ENCODE measurements around the gene HEBP2. TPM values are rescaled to one million over a fixed set of nuclear protein-coding genes. Genes with fewer than 3 reads are reported as not detected.
A peak's percentile ranks its signal among the peaks of the same experiment; 100 is the strongest.

The HEBP2 gene
- total RNA-seq, 1 donor from 2014 or later = 40.5 TPM

DNA sequence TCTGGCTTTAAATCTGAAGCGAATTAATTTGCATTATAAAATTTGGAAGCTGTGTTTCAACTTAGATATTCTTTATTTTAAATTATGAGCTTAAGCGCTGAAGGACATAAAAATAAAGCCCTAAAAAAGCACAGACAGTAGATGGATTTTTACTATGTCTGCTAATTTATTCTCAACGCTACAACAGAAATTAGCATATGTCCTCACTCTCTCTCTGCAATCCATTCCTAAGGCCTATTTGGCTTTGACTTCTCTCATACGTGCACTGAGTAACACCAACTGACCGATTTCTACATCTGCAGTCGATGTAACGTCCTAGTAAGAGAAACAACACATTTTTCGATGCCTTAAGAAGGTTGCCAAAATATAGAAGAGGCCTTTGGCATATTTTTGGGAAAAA lies 23.7 kb downstream of the HEBP2 start:
- Mint-ChIP-seq H3K4me3 (ENCODE audit: unreplicated experiment) (no peak overlapping the region), H3K4me1 (ENCODE audit: low read depth, unreplicated experiment) (no peaks in the 10 kb centered on the region), H3K27ac (ENCODE audit: unreplicated experiment) (no peak overlapping the region), H3K36me3 (ENCODE audit: low read depth, unreplicated experiment) (peaks cover 7% of the 10 kb centered on the region), H3K9me3 (ENCODE audit: unreplicated experiment) (no peaks in the 10 kb centered on the region), H3K27me3 (ENCODE audit: low read depth, unreplicated experiment) (no peaks in the 10 kb centered on the region)
- H3K9me3 ChIP-seq (ENCODE audit: insufficient read depth, low read depth, low read length) = no peaks in the 10 kb centered on the region
- H3K4me2 ChIP-seq (ENCODE audit: low read length) = no peak overlapping the region
- TF ChIP-seq EZH2 (IDR thresholded peaks at IDR 0.05; ENCODE audit: insufficient read depth, low read length) = no peak
- TF ChIP-seq, protein P1, sequence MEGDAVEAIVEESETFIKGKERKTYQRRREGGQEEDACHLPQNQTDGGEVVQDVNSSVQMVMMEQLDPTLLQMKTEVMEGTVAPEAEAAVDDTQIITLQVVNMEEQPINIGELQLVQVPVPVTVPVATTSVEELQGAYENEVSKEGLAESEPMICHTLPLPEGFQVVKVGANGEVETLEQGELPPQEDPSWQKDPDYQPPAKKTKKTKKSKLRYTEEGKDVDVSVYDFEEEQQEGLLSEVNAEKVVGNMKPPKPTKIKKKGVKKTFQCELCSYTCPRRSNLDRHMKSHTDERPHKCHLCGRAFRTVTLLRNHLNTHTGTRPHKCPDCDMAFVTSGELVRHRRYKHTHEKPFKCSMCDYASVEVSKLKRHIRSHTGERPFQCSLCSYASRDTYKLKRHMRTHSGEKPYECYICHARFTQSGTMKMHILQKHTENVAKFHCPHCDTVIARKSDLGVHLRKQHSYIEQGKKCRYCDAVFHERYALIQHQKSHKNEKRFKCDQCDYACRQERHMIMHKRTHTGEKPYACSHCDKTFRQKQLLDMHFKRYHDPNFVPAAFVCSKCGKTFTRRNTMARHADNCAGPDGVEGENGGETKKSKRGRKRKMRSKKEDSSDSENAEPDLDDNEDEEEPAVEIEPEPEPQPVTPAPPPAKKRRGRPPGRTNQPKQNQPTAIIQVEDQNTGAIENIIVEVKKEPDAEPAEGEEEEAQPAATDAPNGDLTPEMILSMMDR (IDR thresholded peaks at IDR 0.05; ENCODE audit: insufficient read depth, low read depth, low read length) = no peak
- no peak overlapping the region for H3K27ac ChIP-seq (ENCODE audit: low read depth, low read length)
- H3K27me3 ChIP-seq (ENCODE audit: insufficient read depth, low read length) = no peaks in the 10 kb centered on the region
- no peak overlapping the region for H3K9ac ChIP-seq (ENCODE audit: low read length)
- no peak overlapping the region for H2AFZ ChIP-seq (ENCODE audit: low read depth, low read length)
- FAIRE-seq = no peak
- peaks cover 14% of the 10 kb centered on the region for H4K20me1 ChIP-seq (ENCODE audit: insufficient read depth, low read length)
- no peaks in the 10 kb centered on the region for H3K4me1 ChIP-seq (ENCODE audit: insufficient read depth, low read length)
- DNase-seq (ENCODE audit: low read depth) = no peak
- no peak overlapping the region for H3K4me3 ChIP-seq (ENCODE audit: insufficient read depth, low read depth, low read length)
- no peaks in the 10 kb centered on the region for H3K36me3 ChIP-seq (ENCODE audit: insufficient read depth, low read length)
- H3K79me2 ChIP-seq (ENCODE audit: insufficient read depth, low read length) = no peaks in the 10 kb centered on the region

DNA sequence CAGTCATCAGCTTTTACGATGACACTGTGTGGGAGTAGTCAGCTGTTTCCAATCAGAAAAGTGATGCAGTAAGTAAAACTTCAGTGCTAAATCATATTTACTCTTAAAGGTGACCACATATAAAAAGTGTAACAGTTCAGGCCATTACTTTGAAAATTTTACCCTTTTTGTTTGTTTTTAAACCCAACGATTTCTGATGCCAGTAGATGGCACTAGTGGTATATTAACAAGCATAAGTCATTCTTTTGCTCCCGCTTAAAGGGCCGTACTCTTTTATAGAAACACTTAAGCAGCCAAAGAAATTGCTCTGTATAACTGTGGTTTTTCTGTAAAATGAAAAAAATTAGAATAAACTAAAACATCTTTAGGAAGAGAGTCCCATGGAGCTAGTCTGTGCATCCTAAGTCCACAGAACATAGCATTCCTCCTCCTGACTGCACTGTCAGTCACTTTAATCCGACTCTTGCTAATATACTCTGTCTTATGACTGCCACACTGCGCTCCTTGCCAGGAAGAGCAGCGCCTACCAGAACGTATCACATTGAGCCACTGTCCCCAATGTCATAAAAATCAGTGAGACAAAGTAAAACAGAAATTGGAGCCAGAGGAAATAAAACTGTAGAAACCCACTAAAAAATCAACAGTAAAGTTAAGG lies 25.0 kb downstream of the HEBP2 start:
- DNase-seq (ENCODE audit: low read depth) (peak; percentile 45), FAIRE-seq (peak; percentile 47)
- Histone ChIP-seq H3K36me3 (ENCODE audit: insufficient read depth, low read length) (no peaks in the 10 kb centered on the region), H3K4me2 (ENCODE audit: low read length) (peak overlapping the region; percentile 8), H3K9ac (ENCODE audit: low read length) (no peak overlapping the region), H3K27me3 (ENCODE audit: insufficient read depth, low read length) (no peaks in the 10 kb centered on the region), H3K9me3 (ENCODE audit: insufficient read depth, low read depth, low read length) (no peaks in the 10 kb centered on the region), H4K20me1 (ENCODE audit: insufficient read depth, low read length) (peaks cover 14% of the 10 kb centered on the region), H3K4me1 (ENCODE audit: insufficient read depth, low read length) (no peaks in the 10 kb centered on the region), H3K27ac (ENCODE audit: low read depth, low read length) (no peak overlapping the region), H3K79me2 (ENCODE audit: insufficient read depth, low read length) (no peaks in the 10 kb centered on the region), H3K4me3 (ENCODE audit: insufficient read depth, low read depth, low read length) (no peak overlapping the region), H2AFZ (ENCODE audit: low read depth, low read length) (no peak overlapping the region)
- no peaks in the 10 kb centered on the region for H3K4me1 Mint-ChIP-seq (ENCODE audit: low read depth, unreplicated experiment)
- no peak for TF ChIP-seq EZH2 (IDR thresholded peaks at IDR 0.05; ENCODE audit: insufficient read depth, low read length)
- TF ChIP-seq, protein P1 (IDR thresholded peaks at IDR 0.05; ENCODE audit: insufficient read depth, low read depth, low read length) = peak; percentile 61
- H3K36me3 Mint-ChIP-seq (ENCODE audit: low read depth, unreplicated experiment) = peaks cover 7% of the 10 kb centered on the region
- H3K27ac Mint-ChIP-seq (ENCODE audit: unreplicated experiment) = no peak overlapping the region
- no peak overlapping the region for H3K4me3 Mint-ChIP-seq (ENCODE audit: unreplicated experiment)
- H3K9me3 Mint-ChIP-seq (ENCODE audit: unreplicated experiment) = no peaks in the 10 kb centered on the region
- H3K27me3 Mint-ChIP-seq (ENCODE audit: low read depth, unreplicated experiment) = no peaks in the 10 kb centered on the region

DNA sequence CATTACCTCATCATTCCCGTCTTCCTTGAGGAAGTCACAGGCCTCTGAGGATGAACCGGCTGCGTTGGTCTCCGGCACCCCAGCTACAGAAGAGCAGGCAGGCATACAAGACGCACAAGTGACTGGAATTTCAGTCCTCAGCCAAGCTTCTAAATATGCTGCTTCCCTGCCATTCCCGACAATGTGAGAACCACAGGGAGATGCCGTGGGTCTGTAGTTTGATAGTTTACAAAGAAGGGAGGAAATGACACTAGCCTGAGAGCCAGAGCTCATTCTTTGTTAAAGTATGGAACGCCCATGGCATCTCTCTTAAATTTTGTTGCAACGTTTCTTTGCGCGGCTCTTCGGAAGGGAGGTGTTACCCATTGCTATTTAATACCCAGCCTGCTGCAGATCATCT lies 25.7 kb downstream of the HEBP2 start:
- Mint-ChIP-seq H3K4me1 (ENCODE audit: low read depth, unreplicated experiment) (no peaks in the 10 kb centered on the region), H3K27ac (ENCODE audit: unreplicated experiment) (no peak overlapping the region), H3K4me3 (ENCODE audit: unreplicated experiment) (no peak overlapping the region), H3K9me3 (ENCODE audit: unreplicated experiment) (no peaks in the 10 kb centered on the region), H3K27me3 (ENCODE audit: low read depth, unreplicated experiment) (no peaks in the 10 kb centered on the region), H3K36me3 (ENCODE audit: low read depth, unreplicated experiment) (peaks cover 7% of the 10 kb centered on the region)
- Histone ChIP-seq H3K27me3 (ENCODE audit: insufficient read depth, low read length) (no peaks in the 10 kb centered on the region), H3K36me3 (ENCODE audit: insufficient read depth, low read length) (no peaks in the 10 kb centered on the region), H4K20me1 (ENCODE audit: insufficient read depth, low read length) (peaks cover 14% of the 10 kb centered on the region), H3K4me3 (ENCODE audit: insufficient read depth, low read depth, low read length) (no peak overlapping the region), H3K9me3 (ENCODE audit: insufficient read depth, low read depth, low read length) (no peaks in the 10 kb centered on the region), H3K4me2 (ENCODE audit: low read length) (peak overlapping the region; percentile 8), H3K9ac (ENCODE audit: low read length) (no peak overlapping the region), H3K27ac (ENCODE audit: low read depth, low read length) (no peak overlapping the region), H3K4me1 (ENCODE audit: insufficient read depth, low read length) (no peaks in the 10 kb centered on the region), H3K79me2 (ENCODE audit: insufficient read depth, low read length) (no peaks in the 10 kb centered on the region), H2AFZ (ENCODE audit: low read depth, low read length) (no peak overlapping the region)
- TF ChIP-seq, protein P1 (IDR thresholded peaks at IDR 0.05; ENCODE audit: insufficient read depth, low read depth, low read length) = no peak
- TF ChIP-seq EZH2 (IDR thresholded peaks at IDR 0.05; ENCODE audit: insufficient read depth, low read length) = no peak
- DNase-seq (ENCODE audit: low read depth) (peak; percentile 7), FAIRE-seq (no peak)

Data from astrocyte (in vitro differentiated cells and primary cell).